ENCODE results near the gene SNRNP48. TPM values are rescaled to one million over a fixed set of nuclear protein-coding genes. Genes with fewer than 3 reads are reported as not detected.

SNRNP48 gene
- total RNA-seq, 4 donors from 2014 or later: 7.9 to 12.4 (median 9.7) TPM

GRCh38 chr6:7546896-7547295 lies 43.1 kb upstream of the SNRNP48 start:
- H3K27ac ChIP-seq: peak overlapping the region; percentile 98
- H3K9me3 ChIP-seq: no peaks in the 10 kb centered on the region
- H3K27me3 ChIP-seq: peaks cover 21% of the 10 kb centered on the region
- TF ChIP-seq POLR2AphosphoS5 (IDR thresholded peaks at IDR 0.05) (peak in 2 of 3 donors; percentile 11 to 15), EP300 (IDR thresholded peaks at IDR 0.05) (no peak)
- H3K4me1 ChIP-seq: peaks cover 36% of the 10 kb centered on the region
- WGBS: 45% methylated on average over 4 of the region's 4 CpGs
- no peaks in the 10 kb centered on the region for H3K36me3 ChIP-seq
- no peak for DNase-seq (ENCODE audit: low spot score in 2 of 2)
- H3K4me3 ChIP-seq: peak overlapping the region; percentile 70

- 73% methylated on average over 4 of the region's 4 CpGs for WGBS
- H3K4me3 ChIP-seq: peak overlapping the region; percentile 70
- H3K36me3 ChIP-seq: no peaks in the 10 kb centered on the region
- peak overlapping the region; percentile 98 for H3K27ac ChIP-seq
- TF ChIP-seq POLR2AphosphoS5 (IDR thresholded peaks at IDR 0.05): no peak
- TF ChIP-seq CTCF (IDR thresholded peaks at IDR 0.05): no peak
- no peak for TF ChIP-seq EP300 (IDR thresholded peaks at IDR 0.05)
- TF ChIP-seq POLR2A (IDR thresholded peaks at IDR 0.05): no peak
- H3K9me3 ChIP-seq: no peaks in the 10 kb centered on the region
- H3K27me3 ChIP-seq: peaks cover 17% of the 10 kb centered on the region
- DNase-seq (ENCODE audit: low spot score in 2 of 2): no peak
- H3K4me1 ChIP-seq: peaks cover 35% of the 10 kb centered on the region
Measured at GRCh38 chr6:7547315-7547714, 42.7 kb upstream of the SNRNP48 start.

GRCh38 chr6:7550433-7550801 lies 39.6 kb upstream of the SNRNP48 start:
- H3K9me3 ChIP-seq: no peaks in the 10 kb centered on the region
- H3K36me3 ChIP-seq: no peaks in the 10 kb centered on the region
- 43% methylated on average over 2 of the region's 2 CpGs for WGBS
- peaks cover 10% of the 10 kb centered on the region for H3K27me3 ChIP-seq
- H3K4me3 ChIP-seq: peak overlapping the region; percentile 5
- TF ChIP-seq POLR2AphosphoS5 (IDR thresholded peaks at IDR 0.05) (no peak), POLR2A (IDR thresholded peaks at IDR 0.05) (no peak), CTCF (IDR thresholded peaks at IDR 0.05) (no peak), EP300 (IDR thresholded peaks at IDR 0.05) (no peak)
- peaks cover 50% of the 10 kb centered on the region for H3K4me1 ChIP-seq
- DNase-seq (ENCODE audit: low spot score in 2 of 2): no peak
- H3K27ac ChIP-seq: peak overlapping the region; percentile 65

- WGBS: 53% methylated on average over 6 of the region's 6 CpGs
- H3K9me3 ChIP-seq: no peaks in the 10 kb centered on the region
- peaks cover 5% of the 10 kb centered on the region for H3K27me3 ChIP-seq
- H3K4me1 ChIP-seq: peaks cover 63% of the 10 kb centered on the region
- peaks cover 38% of the 10 kb centered on the region for H3K36me3 ChIP-seq
- no peak for DNase-seq (ENCODE audit: low spot score in 2 of 2)
- peak overlapping the region; percentile 77 for H3K27ac ChIP-seq
- H3K4me3 ChIP-seq: peak overlapping the region; percentile 28
- TF ChIP-seq EP300 (IDR thresholded peaks at IDR 0.05): no peak
Measured at GRCh38 chr6:7554533-7555275, 35.3 kb upstream of the SNRNP48 start.

GRCh38 chr6:7555671-7556070 lies 34.3 kb upstream of the SNRNP48 start:
- Histone ChIP-seq H3K27ac (peak overlapping the region; percentile 77), H3K36me3 (peaks cover 40% of the 10 kb centered on the region), H3K4me1 (peaks cover 60% of the 10 kb centered on the region), H3K4me3 (peak overlapping the region; percentile 7), H3K9me3 (no peaks in the 10 kb centered on the region), H3K27me3 (peaks cover 5% of the 10 kb centered on the region)
- no peak for DNase-seq (ENCODE audit: low spot score in 2 of 2)
- no peak for TF ChIP-seq POLR2AphosphoS5 (IDR thresholded peaks at IDR 0.05)
- TF ChIP-seq CTCF (IDR thresholded peaks at IDR 0.05): no peak
- no peak for TF ChIP-seq EP300 (IDR thresholded peaks at IDR 0.05)
- no peak for TF ChIP-seq POLR2A (IDR thresholded peaks at IDR 0.05)
- 54% methylated on average over 11 of the region's 11 CpGs for WGBS

- 68% methylated on average over 12 of the region's 12 CpGs for WGBS
Measured at GRCh38 chr6:7556394-7557106, 33.4 kb upstream of the SNRNP48 start.

More at GRCh38 chr6:7556394-7557106, 33.4 kb upstream of the SNRNP48 start:
- Histone ChIP-seq H3K9me3 (no peaks in the 10 kb centered on the region), H3K4me3 (no peak overlapping the region), H3K4me1 (peaks cover 65% of the 10 kb centered on the region), H3K27ac (no peak overlapping the region), H3K27me3 (peaks cover 9% of the 10 kb centered on the region), H3K36me3 (peaks cover 40% of the 10 kb centered on the region)
- TF ChIP-seq CTCF (IDR thresholded peaks at IDR 0.05) (no peak), EP300 (IDR thresholded peaks at IDR 0.05) (no peak), POLR2A (IDR thresholded peaks at IDR 0.05) (no peak)
- DNase-seq (ENCODE audit: low spot score in 2 of 2): no peak
